NCI-H345 (cell line): ENCODE results near the gene ACOT13.
"Not testable (repeated sequence)": the region's sequence is repeated elsewhere in the genome, so short reads cannot be mapped to it uniquely, and the experiment has no call there.

Source experiments
- DNase-seq: peaks from one replicate; lab custom pipeline; 2025; lab: John Stamatoyannopoulos, UW

The ACOT13 gene

GRCh38 chr6:24666641-24667377, at the start of gene ACOT13, which contains the start of gene TDP2:
TSS of gene ACOT13 (plus strand) at chr6:24667077. CDS start at chr6:24667264, 187 bp downstream.
TSS of gene TDP2 (minus strand) at chr6:24666899. CDS start at chr6:24666862, 37 bp downstream.
- DNase-seq, result peak; percentile 97

DNA sequence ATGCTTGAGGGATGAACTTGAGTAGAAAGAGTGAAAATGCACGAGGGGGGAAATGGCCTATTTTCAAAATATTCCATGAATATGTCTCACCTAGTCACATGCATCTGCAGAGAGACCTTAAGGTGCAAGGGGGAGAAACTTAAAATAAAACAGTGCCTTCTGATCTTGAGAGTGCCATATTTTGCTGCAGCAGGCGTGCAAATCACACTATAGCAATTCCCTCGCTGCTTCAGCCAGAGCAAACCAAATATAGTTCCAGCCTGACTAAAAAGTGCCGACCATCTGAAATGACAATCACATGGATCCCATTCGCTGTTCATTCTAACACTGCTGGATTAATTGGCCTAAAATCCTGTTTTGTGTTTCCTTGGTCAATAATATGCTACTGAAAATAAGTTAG, 47.2 kb upstream of the ACOT13 start:
- DNase-seq, result no peak

GRCh38 chr6:24620637-24621036, 46.2 kb upstream of the ACOT13 start:
- DNase-seq, result no peak

- DNase-seq, result no peak
These were observed 45.1 kb upstream of the ACOT13 start for GRCh38 chr6:24621626-24622289.

DNA sequence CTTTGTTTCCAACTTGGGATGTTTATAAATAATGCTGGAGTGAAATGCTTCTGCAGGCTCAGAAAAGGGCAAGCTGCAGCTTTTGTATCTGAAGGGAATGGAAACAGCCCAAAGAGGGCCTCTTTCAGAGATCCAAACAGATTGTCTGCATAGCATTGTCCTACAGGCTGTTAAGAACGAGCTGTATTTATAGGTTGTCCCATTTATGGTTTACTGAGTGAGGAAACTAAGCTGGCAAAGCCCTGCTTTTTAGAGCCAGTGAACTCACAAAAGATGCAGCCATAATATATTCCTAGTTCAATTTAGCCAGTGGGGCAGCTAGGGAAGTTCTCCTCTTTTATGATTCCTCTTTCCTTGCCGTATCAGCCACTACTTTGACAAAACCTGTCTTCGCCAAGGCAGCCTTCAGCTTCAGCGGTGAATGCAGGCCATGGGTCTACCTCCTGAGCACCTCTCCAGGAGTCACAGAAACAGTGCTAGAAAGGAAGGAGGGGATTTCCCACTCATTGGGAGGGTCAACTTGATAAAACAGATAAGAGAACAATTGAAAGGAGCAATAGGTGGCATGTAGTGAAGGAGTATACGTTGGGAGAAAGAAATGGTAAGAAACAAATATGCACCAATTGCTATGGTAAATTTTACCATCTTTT, 35.9 kb upstream of the ACOT13 start:
- no peak for DNase-seq

DNA sequence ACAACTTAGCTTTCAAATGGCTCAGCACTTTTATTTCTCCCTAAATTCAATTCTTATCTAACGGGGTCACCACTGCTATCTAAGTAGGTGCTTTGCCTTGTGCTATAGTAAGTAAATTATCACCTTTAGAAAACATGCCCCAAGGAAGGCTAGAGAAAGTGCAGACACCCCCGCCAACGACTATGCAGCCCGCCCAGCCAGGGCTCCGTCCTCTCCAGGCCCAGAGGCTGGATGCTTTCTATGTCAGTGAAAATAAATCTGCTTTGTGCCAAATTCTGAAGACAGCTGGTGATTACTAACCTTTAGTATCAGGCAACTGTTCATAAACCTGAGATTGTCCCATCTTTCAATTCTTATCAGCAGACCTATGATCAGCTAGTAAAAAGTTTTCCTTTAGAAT, 35.2 kb upstream of the ACOT13 start:
- no peak for DNase-seq

GRCh38 chr6:24632573-24632972, 34.3 kb upstream of the ACOT13 start:
- DNase-seq, result no peak

- DNase-seq, result no peak
These were observed 30.2 kb upstream of the ACOT13 start for GRCh38 chr6:24636681-24637080.

GRCh38 chr6:24640166-24640565, 26.7 kb upstream of the ACOT13 start:
- no peak for DNase-seq

GRCh38 chr6:24640631-24641030, 26.2 kb upstream of the ACOT13 start:
- DNase-seq, result not testable (repeated sequence)

- no peak for DNase-seq
These were observed 24.8 kb upstream of the ACOT13 start for GRCh38 chr6:24642061-24642460.

DNA sequence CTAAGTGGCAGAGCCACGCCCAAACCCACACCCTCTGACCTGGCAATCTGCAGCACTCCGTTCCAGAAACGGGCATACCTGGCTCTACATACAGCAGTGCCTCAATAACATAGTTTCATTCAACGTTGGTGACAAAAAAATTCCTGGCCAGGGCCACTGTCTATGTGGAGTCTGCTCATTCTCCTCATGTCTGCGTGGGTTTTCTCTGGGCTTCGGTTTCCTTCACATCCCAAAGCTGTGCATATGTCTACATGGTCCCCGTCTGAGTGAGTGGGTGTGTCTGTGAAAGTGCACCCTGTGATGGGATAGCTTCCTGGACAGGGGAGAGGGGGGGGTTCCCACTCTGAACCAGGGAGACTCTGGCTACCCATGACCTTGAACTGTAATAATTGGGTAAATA, 23.0 kb upstream of the ACOT13 start:
- DNase-seq, result no peak

- DNase-seq, result no peak
These were observed 22.5 kb upstream of the ACOT13 start for GRCh38 chr6:24644377-24644776.

DNA sequence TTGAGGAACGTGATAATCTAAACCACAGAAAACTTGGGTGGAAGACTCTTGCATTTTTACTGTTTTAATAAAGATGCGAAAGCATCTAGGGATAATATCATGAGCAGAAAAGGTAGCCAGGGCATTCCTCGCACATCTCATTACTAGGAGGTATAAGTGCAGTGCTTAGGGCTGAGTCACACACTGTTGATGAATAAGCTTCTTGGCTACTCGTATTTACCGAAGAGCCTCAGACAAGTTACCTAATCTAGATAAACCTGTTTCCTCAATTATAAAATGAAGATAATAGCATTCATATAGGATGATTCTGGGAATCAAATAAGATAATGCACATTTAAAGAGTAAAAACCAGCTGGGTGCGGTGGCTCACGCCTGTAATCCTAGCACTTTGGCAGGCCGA, 20.1 kb upstream of the ACOT13 start:
- no peak for DNase-seq

- no peak for DNase-seq
These were observed 18.6 kb upstream of the ACOT13 start for GRCh38 chr6:24648276-24648675.

GRCh38 chr6:24649691-24650090, 17.2 kb upstream of the ACOT13 start:
- no peak for DNase-seq

- no peak for DNase-seq
These were observed 16.5 kb upstream of the ACOT13 start for GRCh38 chr6:24650365-24650764.

DNA sequence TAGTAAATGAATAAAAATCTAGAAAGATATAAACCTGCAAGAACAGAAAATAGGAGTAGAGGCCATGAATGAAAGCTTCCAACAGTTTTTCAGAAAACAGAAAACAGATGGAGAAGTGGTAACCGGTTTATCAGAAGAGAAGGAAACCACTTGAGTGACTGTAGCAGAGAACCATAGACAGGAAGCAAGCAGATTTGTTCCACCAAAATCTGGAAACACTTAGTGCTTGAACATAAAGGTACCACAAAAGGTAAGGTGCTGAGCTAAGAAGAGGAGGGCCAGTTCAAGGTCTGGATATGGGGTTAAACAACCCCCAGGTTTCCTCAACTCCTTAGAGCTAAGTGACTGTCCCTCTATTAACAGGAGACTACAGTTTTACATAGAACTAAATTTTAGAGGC, 11.7 kb upstream of the ACOT13 start:
- no peak for DNase-seq

DNA sequence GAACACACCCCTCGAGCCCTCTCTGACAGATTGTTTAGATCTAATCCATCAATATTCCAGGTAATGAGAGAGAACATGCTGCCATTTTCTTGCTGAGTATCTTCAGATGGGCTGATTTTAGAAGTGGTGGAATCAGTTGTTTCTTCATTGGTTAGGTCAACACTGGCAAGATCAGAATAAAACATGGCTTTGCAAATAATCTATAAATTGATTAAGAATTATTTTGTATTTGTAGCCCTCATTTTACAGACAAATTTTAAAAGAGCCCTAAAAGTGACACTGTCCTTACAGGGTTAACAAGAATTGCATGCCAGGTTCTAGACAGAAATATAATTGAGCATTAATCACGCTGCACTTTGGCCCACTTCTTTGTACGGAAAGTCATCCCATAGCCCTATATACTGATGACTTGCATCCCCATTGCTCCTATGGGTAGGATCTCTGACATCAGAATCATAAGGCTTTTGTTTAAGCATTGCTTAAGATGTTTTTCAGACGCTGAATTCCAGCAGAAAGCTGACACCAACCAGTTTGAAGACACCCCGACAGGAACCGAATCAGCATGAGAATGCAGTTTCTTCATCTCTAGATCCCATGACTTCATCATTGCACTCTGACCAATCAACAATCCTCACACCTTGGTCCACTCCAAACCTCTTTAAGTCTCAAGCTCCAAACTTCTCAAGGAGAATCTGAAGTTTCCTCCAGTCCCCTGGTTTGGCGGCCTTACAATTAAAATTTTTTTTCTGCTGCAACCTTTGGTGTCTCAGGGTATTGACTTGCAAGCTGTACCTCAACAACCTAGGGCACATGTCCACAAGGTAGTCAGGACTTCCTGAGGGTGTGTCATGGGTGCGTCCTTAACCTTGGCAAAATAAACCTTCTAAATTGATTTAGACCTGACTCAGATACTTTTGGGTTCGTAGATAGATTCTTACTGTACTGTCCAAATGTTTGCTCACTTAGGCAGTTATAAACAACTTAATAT, 8.0 kb upstream of the ACOT13 start:
- DNase-seq, result no peak

DNA sequence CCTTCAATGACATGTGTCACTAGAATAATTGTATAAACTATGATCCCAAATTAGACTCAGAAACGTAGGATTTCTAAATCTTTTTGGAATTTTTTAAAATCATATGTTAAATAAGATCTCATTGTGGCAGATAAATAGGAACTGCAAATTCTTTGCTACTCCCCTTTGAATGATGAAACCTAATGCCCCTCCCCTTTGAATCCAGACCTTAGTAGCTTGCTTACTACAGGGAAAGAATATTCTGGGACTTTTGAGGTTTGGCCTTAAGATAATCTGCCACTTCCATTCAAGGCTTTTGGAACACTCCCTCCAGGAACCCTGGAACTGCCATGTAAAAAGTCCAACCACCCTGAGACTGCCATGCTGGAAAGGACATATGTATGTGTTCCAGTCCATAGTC, 7.3 kb upstream of the ACOT13 start:
- no peak for DNase-seq

- no peak for DNase-seq
These were observed 6.8 kb upstream of the ACOT13 start for GRCh38 chr6:24660105-24660504.

DNA sequence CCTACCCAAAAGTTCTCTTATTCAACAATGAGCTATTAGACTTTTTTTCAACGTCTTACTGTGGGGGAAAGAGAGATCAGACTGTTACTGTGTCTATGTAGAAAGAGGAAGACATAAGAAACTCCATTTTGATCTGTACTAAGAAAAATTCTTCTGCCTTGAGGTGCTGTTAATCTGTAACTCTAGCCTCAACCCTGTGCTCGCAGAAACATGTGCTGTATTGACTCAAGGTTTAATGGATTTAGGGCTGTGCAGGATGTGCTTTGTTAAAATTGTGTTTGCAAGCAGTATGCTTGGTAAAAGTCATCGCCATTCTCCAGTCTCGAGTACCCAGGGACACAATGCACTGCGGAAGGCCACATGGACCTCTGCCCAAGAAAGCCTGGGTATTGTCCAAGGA, 5.1 kb upstream of the ACOT13 start:
- DNase-seq, result not testable (repeated sequence)
